Activated CD4-positive, CD25-positive, alpha-beta regulatory T cell treated with anti-CD3 and anti-CD28 coated beads, Interleukin-2, amount 50 U/mL, for 16 hours (primary cell): ENCODE measurements around the gene HSDL1.

Source experiments
- DNase-seq: peaks from one replicate; pipeline ENCODE4 v3.0.0-alpha.2; 2020; ENCODE audit warnings: low read depth, low spot score

HSDL1 gene

GRCh38 chr16:84082110-84082509 is 62.9 kb downstream of the HSDL1 start:
- no peak for DNase-seq

GRCh38 chr16:84081446-84081989 is 63.5 kb downstream of the HSDL1 start:
- no peak for DNase-seq

DNA sequence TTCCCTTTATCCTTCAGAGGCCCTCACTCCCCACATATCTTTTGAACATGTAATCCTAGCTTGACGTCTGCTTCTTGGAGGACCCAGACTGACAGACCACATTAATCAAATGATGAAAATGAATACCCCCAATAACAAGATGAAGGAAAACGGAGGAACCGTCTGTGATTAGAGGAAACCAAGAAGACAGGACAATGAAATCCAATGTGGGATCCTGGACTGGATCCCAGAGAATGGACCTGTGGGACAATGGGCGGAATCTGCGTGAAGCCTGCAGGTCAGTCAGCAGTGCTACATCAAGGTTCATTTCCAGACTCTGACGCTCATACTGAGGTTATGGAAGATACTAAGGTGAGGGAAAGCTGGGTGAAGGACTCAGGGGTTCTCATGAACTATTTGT is 64.2 kb downstream of the HSDL1 start:
- no peak for DNase-seq

GRCh38 chr16:84080378-84080777 is 64.6 kb downstream of the HSDL1 start:
- no peak for DNase-seq

DNA sequence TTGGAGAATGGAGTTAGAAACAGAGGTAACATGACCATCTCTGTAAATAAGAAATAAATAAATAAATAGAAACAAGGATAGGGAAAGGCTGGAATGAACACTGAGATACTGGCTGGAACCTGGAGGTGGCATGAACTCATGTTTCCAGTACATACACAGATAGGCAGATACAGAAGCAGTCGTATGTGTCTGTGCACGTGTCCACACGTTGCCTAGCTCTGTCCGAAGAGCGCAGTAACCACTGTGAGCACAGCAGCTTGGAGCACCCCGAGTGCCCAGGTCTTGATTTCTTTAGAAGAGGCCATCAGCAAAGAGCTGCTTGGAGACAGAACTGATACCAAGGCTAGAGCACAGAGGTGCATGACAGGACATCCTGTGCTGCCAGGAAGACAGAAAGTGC is 65.3 kb downstream of the HSDL1 start:
- DNase-seq: no peak

- DNase-seq: no peak
Measured at GRCh38 chr16:84075376-84075775, 69.6 kb downstream of the HSDL1 start.

GRCh38 chr16:84074721-84075120 is 70.3 kb downstream of the HSDL1 start:
- no peak for DNase-seq
